Neuron (in vitro differentiated cells): ENCODE results near the gene RTN4IP1.
"Not testable (repeated sequence)": the region's sequence is repeated elsewhere in the genome, so short reads cannot be mapped to it uniquely, and the experiment has no call there.

Experiments
- H2AFZ ChIP-seq: one replicate; pipeline ENCODE4 v1.6.1; 2013; ENCODE audit warnings: low read depth, mild to moderate bottlenecking, inconsistent platforms, low read length, moderate library complexity
- H3K27me3 ChIP-seq: one replicate; pipeline ENCODE4 v1.6.1; 2013; ENCODE audit warnings: low read length; ENCODE audit not compliant: insufficient read depth
- H3K36me3 ChIP-seq: one replicate; pipeline ENCODE4 v1.6.1; 2013; ENCODE audit warnings: low read length; ENCODE audit not compliant: insufficient read depth
- H3K4me1 ChIP-seq: one replicate; pipeline ENCODE4 v1.6.1; 2013; ENCODE audit warnings: low read length; ENCODE audit not compliant: insufficient read depth
- H3K4me3 ChIP-seq: 2 replicates; pipeline ENCODE4 v1.5.1; 2013; ENCODE audit warnings: mild to moderate bottlenecking, low read length, moderate library complexity
- H3K9me3 ChIP-seq: one replicate; pipeline ENCODE4 v1.6.1; 2013; ENCODE audit warnings: low read length

The RTN4IP1 gene

GRCh38 chr6:106642476-106642875 is 13.2 kb upstream of the RTN4IP1 start:
- Histone ChIP-seq H2AFZ (no peak overlapping the region), H3K4me3 (no peak overlapping the region), H3K4me1 (no peaks in the 10 kb centered on the region), H3K9me3 (peaks cover 5% of the 10 kb centered on the region), H3K27me3 (no peaks in the 10 kb centered on the region), H3K36me3 (peaks cover 46% of the 10 kb centered on the region)

- Histone ChIP-seq H3K9me3 (peaks cover 2% of the 10 kb centered on the region), H3K36me3 (peaks cover 30% of the 10 kb centered on the region), H3K27me3 (no peaks in the 10 kb centered on the region)
Measured at GRCh38 chr6:106639812-106640211, 10.5 kb upstream of the RTN4IP1 start.

GRCh38 chr6:106637717-106638341 is 8.5 kb upstream of the RTN4IP1 start:
- Histone ChIP-seq H3K27me3 (no peaks in the 10 kb centered on the region), H3K36me3 (peaks cover 17% of the 10 kb centered on the region), H3K4me3 (no peak overlapping the region), H2AFZ (no peak overlapping the region), H3K4me1 (no peaks in the 10 kb centered on the region), H3K9me3 (peaks cover 2% of the 10 kb centered on the region)

More at GRCh38 chr6:106639812-106640211, 10.5 kb upstream of the RTN4IP1 start:
- no peaks in the 10 kb centered on the region for H3K4me1 ChIP-seq
- H2AFZ ChIP-seq = no peak overlapping the region
- no peak overlapping the region for H3K4me3 ChIP-seq

- Histone ChIP-seq H2AFZ (no peak overlapping the region), H3K36me3 (peaks cover 11% of the 10 kb centered on the region), H3K27me3 (no peaks in the 10 kb centered on the region), H3K9me3 (peaks cover 2% of the 10 kb centered on the region), H3K4me1 (no peaks in the 10 kb centered on the region), H3K4me3 (no peak overlapping the region)
Measured at GRCh38 chr6:106637051-106637716, 7.9 kb upstream of the RTN4IP1 start.

GRCh38 chr6:106634565-106634964 is 5.3 kb upstream of the RTN4IP1 start:
- no peak overlapping the region for H3K4me3 ChIP-seq
- no peaks in the 10 kb centered on the region for H3K36me3 ChIP-seq
- no peak overlapping the region for H2AFZ ChIP-seq
- peaks cover 2% of the 10 kb centered on the region for H3K9me3 ChIP-seq
- peaks cover 6% of the 10 kb centered on the region for H3K4me1 ChIP-seq
- H3K27me3 ChIP-seq = no peaks in the 10 kb centered on the region

- H3K27me3 ChIP-seq = no peaks in the 10 kb centered on the region
- no peaks in the 10 kb centered on the region for H3K36me3 ChIP-seq
- no peak overlapping the region for H2AFZ ChIP-seq
- H3K4me3 ChIP-seq = no peak overlapping the region
- no peaks in the 10 kb centered on the region for H3K9me3 ChIP-seq
- peaks cover 6% of the 10 kb centered on the region for H3K4me1 ChIP-seq
Measured at GRCh38 chr6:106631346-106631745, 2.0 kb upstream of the RTN4IP1 start.

- Histone ChIP-seq H3K4me3 (peak overlapping the region; percentile 80), H2AFZ (peak overlapping the region; percentile 82), H3K4me1 (peaks cover 6% of the 10 kb centered on the region), H3K9me3 (no peaks in the 10 kb centered on the region), H3K27me3 (no peaks in the 10 kb centered on the region), H3K36me3 (no peaks in the 10 kb centered on the region)
Measured at GRCh38 chr6:106630366-106630765, 1.1 kb upstream of the RTN4IP1 start.

- no peaks in the 10 kb centered on the region for H3K27me3 ChIP-seq
- H3K4me1 ChIP-seq = peaks cover 6% of the 10 kb centered on the region
- peak overlapping the region; percentile 80 for H3K4me3 ChIP-seq
- no peaks in the 10 kb centered on the region for H3K9me3 ChIP-seq
- H3K36me3 ChIP-seq = no peaks in the 10 kb centered on the region
- H2AFZ ChIP-seq = peak overlapping the region; percentile 82
Measured at GRCh38 chr6:106629859-106630163, 513 bp upstream of the RTN4IP1 start.

- peak overlapping the region; percentile 80 for H3K4me3 ChIP-seq
- peaks cover 6% of the 10 kb centered on the region for H3K4me1 ChIP-seq
- H3K9me3 ChIP-seq = no peaks in the 10 kb centered on the region
- no peaks in the 10 kb centered on the region for H3K36me3 ChIP-seq
- no peaks in the 10 kb centered on the region for H3K27me3 ChIP-seq
- H2AFZ ChIP-seq = peak overlapping the region; percentile 82
Measured at GRCh38 chr6:106628658-106629102, 618 bp downstream of the RTN4IP1 start.

GRCh38 chr6:106627760-106628159 is 1.5 kb downstream of the RTN4IP1 start:
- H3K36me3 ChIP-seq, H3K27me3 ChIP-seq, H2AFZ ChIP-seq, H3K4me1 ChIP-seq, H3K9me3 ChIP-seq, H3K4me3 ChIP-seq: not testable (repeated sequence)

GRCh38 chr6:106626485-106626884 is 2.8 kb downstream of the RTN4IP1 start:
- Histone ChIP-seq H2AFZ (no peak overlapping the region), H3K4me3 (no peak overlapping the region), H3K4me1 (peaks cover 6% of the 10 kb centered on the region), H3K36me3 (peaks cover 2% of the 10 kb centered on the region), H3K27me3 (no peaks in the 10 kb centered on the region), H3K9me3 (peaks cover 4% of the 10 kb centered on the region)

GRCh38 chr6:106623039-106623438 is 6.3 kb downstream of the RTN4IP1 start:
- no peak overlapping the region for H2AFZ ChIP-seq
- H3K27me3 ChIP-seq = no peaks in the 10 kb centered on the region
- peaks cover 4% of the 10 kb centered on the region for H3K9me3 ChIP-seq
- H3K4me1 ChIP-seq = no peaks in the 10 kb centered on the region
- H3K4me3 ChIP-seq = no peak overlapping the region
- peaks cover 2% of the 10 kb centered on the region for H3K36me3 ChIP-seq

GRCh38 chr6:106622412-106622811 is 6.9 kb downstream of the RTN4IP1 start:
- Histone ChIP-seq H2AFZ (no peak overlapping the region), H3K27me3 (no peaks in the 10 kb centered on the region), H3K9me3 (peaks cover 4% of the 10 kb centered on the region), H3K36me3 (peaks cover 2% of the 10 kb centered on the region), H3K4me1 (no peaks in the 10 kb centered on the region), H3K4me3 (no peak overlapping the region)
